Pulmonary artery endothelial cell (primary cell): ENCODE results near the gene FXYD2. TPM values are rescaled to one million over a fixed set of nuclear protein-coding genes. Genes with fewer than 3 reads are reported as not detected.
"Not testable (repeated sequence)": the region's sequence is repeated elsewhere in the genome, so short reads cannot be mapped to it uniquely, and the experiment has no call there.

ENCODE experiments used
- DNase-seq: peaks from one replicate; pipeline ENCODE4 v3.0.0-alpha.2; 2011; ENCODE audit warnings: low read depth, low spot score
- total RNA-seq: library from RNA; depleted of rRNA; stranded (reverse); fragments of >200 nt; gene quantifications from 2 replicates; pipeline ENCODE4 v1.2.3, GENCODE V29; 2014

The FXYD2 gene
- total RNA-seq: 0.13 and 0.32 TPM in 2 replicates

DNA sequence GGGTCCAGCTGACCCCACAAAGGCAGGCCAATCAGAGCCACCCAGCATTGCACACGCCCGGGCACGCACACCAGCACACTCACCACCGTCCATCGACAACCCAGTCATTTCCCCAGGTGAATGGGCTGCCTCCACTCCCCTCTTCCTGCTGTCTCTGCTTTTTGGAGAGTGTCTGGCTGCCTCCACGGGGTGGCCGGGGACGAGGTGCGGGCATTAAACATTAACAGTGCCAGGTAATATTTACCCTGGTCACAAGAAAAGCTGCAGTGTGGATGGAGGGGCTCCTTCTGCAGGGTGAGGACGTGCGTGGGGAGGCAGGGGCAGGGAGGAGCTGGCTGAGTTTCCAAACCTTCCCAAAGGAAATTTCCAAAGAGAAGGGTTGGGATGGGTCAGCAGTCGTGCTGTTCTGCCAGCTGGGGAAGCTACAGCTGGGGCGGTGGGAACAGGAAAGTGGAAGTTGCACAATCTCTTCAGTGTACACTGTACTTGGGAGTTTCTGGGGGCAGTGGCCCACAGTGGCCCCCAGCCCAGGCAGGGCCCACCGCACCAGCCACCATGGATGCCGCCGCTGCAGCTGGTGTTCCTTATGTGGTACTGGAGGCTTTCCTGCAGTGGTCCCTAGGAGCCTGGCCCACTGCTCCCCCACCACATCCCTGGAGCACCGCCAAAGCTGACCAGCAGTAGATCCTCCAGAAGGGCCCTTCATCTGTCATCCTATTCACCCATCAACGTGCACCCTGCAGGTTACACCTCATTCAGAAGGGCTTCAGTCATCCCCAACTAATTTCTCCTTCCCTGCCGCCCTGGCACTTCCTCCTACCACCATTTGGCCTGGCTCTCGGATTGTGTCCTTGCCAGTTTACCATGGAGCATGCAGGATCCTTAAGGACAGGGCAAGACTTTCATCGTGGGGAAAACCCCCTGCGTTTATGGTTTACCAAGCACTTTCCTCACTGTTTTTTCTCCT, at the start of gene FXYD2:
TSS of gene FXYD2 (minus strand) at position 174 of the 967 bp plus-strand sequence. CDS start at position 108, 66 bp downstream.
- DNase-seq: no peak

- no peak for DNase-seq
Measured at GRCh38 chr11:117873828-117874125, 49.2 kb upstream of the FXYD2 start.

GRCh38 chr11:117872975-117873827, 48.7 kb upstream of the FXYD2 start:
- no peak for DNase-seq

- no peak for DNase-seq
Measured at GRCh38 chr11:117872420-117872961, 47.9 kb upstream of the FXYD2 start.

DNA sequence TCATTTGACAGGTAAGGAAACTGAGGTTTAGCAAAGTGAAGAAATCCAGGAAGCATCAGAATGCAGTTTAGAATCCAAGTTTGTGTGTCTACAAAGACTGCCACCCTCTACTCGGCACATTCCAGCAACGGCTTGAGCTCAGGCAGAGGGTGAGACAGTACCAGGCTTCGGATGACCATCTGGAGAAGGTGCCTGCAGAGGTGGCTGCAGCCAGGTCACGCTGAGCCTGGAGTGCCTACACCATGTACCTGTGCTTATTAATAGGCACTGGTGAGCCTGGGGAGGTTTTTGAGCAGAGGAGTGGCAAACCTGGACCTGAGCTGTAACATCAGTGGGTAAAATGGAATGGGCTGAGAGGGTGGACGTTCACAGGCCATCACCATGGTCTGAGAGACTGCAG, 47.2 kb upstream of the FXYD2 start:
- DNase-seq: no peak

DNA sequence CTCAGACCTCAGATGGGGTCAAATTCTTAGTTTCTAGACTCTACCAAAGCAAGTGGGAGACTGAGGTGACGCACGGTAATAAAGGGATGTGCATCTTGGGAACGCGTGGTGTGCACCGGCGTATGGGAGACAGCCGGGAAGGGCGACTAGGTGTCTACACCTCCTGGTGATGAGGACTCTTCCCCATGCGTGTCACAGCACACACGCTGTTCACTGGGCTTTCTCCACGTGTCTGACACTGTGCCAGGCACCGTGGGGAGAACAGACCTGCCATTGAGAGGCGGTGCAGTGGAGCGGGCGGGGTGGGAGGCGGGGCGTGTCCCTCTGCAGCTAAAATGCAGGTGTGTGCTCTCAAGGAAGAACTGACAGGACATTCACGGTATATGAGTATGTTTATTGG, 46.6 kb upstream of the FXYD2 start:
- DNase-seq: no peak

GRCh38 chr11:117870103-117870952, 45.8 kb upstream of the FXYD2 start:
- no peak for DNase-seq

DNA sequence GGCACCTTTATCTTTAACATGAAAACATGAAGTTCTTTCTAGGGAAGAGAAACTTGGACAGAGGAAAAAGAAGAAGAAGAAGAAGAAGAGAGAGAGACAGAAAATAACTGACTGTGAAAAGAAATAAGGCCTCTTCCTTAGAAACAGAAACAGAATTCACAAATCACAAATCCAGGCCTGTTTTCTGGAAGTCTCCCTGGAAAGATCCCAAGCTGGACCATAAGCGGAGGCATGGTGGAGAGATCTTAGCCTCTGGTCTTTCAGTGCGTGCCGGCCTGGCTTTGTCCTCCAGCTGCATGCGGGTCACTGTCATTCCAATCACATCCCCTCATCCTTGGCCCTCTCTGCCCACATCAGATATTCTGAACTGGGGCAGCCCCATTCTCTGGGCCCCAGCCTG, 45.1 kb upstream of the FXYD2 start:
- no peak for DNase-seq

DNA sequence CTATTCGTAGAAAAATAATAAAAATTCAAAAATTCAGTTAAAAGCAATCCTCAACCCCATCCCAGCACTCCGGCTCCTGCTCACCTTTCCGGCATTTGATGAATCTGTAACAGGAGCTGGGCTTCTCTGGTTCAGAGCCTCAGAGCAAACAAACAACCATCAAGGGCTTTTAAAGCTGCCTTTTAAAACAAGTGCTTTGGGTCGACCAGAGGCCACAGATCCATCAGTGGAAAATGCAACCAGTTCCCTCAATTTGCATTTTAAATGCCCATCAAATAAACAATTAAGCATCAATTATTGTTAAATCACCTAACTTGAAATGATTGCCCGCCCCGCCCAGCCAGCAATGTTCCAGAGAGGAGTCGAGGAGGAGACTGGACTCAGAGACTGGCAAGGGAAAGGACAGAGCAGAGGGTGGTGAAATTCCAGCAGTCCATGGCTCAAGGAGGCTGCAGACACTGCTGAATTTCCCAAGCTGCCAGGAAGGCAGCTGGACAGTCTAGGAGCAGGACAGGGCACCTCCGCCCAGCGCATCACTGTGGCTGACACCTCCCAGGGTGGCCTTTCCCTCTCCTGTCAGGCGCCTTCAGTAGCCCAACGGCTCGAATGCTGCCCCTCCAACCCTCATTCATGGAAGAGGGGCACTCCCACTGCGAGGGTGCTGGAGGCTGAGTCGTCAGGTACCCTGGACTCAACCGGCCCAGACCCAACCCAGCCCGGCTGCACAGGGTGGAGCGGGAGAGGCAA, 44.4 kb upstream of the FXYD2 start:
- DNase-seq: no peak

DNA sequence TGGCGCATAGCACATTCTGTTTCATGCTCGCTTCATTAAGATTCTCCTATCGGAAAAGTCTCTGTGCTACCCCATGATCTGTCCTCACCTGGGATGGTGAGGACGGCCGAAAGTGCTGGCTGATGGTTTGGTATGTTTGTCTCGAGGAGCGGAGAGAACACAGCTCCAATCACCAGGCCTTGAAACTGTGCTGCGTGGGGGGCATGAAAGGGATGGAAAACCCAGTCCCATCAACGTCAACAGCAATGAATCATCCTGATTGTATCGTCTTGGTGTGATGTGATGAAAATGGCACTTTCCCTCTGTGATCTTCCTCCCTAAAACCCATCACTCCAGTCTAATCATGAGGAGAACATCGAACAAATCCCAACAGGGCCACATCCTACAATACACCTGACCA, 43.5 kb upstream of the FXYD2 start:
- no peak for DNase-seq

DNA sequence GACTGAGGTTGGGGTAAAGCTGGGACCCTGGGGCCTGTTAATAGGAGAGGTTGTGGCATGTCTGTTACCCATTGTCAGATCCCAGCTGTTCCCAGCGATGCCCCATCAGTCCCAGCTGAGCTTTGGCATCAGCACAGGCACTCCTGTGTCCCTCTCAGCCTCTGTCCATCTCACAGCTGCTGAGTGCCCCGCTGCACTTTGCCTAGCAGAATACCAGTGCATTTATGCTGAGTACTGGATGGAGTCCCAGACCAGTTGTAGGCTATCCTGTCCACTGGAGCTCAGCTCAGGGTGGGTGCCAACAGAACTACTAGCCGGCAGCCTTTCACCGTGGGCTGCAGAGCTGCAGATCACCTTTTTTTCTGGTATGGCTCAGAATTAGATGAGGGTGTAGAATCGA, 42.0 kb upstream of the FXYD2 start:
- no peak for DNase-seq

GRCh38 chr11:117865546-117865945, 41.0 kb upstream of the FXYD2 start:
- not testable (repeated sequence) for DNase-seq

- no peak for DNase-seq
Measured at GRCh38 chr11:117863383-117863782, 38.8 kb upstream of the FXYD2 start.

DNA sequence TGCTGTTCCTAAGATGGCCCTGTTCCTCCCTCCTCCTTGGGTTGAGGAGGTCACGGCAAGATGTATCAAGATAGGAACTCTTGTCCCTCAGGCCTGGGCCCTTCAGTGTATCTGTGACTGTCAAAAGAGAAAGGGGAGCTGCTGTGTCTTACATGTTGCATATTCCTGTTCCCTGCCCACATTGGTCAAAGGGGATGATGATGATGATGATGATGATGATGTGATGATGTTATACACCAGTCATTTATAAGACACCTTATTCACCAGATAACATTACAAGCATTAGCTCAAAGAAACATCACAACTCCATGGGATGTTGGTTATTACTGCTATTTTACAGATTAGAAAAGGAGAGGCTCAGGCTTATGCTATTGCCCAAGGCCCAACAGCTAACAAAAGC, 38.2 kb upstream of the FXYD2 start:
- DNase-seq: no peak

DNA sequence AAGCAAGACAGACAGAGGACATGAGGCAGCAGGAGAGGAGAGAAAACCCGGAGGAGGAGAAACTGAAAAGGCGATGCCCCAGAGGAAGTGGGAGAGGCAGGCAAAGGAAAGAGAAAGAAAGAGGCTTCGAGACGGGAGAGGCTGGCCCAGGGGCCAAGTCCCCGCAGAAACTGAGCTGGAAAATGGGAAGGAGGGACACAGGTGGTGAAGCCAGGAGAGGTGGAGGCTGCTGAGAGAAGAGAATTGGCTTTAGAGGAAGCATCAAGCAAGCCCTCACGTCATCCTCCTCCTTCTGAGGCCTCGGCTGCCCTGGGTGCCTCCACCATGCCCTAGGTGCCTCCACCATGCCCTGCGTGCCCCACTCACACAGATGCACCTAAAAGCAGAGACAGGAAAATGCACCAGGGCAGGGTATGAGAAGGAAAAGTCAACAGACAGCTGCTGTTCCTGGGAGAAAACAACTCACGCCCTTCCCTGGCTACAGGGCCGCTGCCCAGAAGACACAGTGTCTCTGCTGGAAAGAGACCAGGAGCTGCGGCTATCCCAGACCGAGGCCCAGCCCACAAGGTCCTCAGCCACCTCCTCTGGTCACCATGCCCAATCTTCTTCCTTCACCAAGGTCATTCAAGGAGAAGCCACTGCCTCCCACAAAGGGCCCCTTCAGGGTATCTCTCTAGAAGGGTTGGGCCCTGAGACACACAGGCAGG, 37.6 kb upstream of the FXYD2 start:
- no peak for DNase-seq

GRCh38 chr11:117861151-117862018, 36.8 kb upstream of the FXYD2 start:
- DNase-seq: no peak

- DNase-seq: no peak
Measured at GRCh38 chr11:117860139-117860538, 35.6 kb upstream of the FXYD2 start.

- no peak for DNase-seq
Measured at GRCh38 chr11:117859488-117860112, 35.1 kb upstream of the FXYD2 start.
